HepG2 (cell line): ENCODE results near the gene FAM161A. TPM values are rescaled to one million over a fixed set of nuclear protein-coding genes. Genes with fewer than 3 reads are reported as not detected.

Source experiments
- ATAC-seq: fragments of 200-7000 bp; cut with Tn5 transposase; 3 replicates; pipeline ENCODE4 v1.9.1; 2020; ENCODE audit warnings: mild to moderate bottlenecking, moderate library complexity
- BruUV-seq: library from RNA; stranded (reverse); fragments of 400-500 nt; replicated peaks from 2 replicates; lab custom pipeline; 2021; lab: Mats Ljungman, UMichigan
- CTCF ChIA-PET: fragments of 300-600 bp; formaldehyde crosslinking; extraction: SDS; loops from one replicate; lab custom pipeline; 2021; ENCODE audit warnings: low total read pairs, inconsistent platforms, low intra/inter-chr PET ratio; lab: Yijun Ruan, JAX
- POLR2A ChIA-PET: fragments of 350-600 bp; sonication (Branson Sonifier 250); formaldehyde crosslinking; loops from one replicate; lab custom pipeline; 2020; ENCODE audit warnings: antibody characterized with exemption, inconsistent platforms; lab: Yijun Ruan, JAX
- DNase-seq: peaks from one replicate; pipeline ENCODE4 v3.0.0-alpha.2; 2015; ENCODE audit warnings: low spot score
- FAIRE-seq: peaks from 3 replicates; lab custom pipeline; 2011; peaks lifted over from hg19 to GRCh38; lab: Jason Lieb, UNC
- H2AFZ ChIP-seq: one replicate; pipeline ENCODE4 v1.6.1; 2011; ENCODE audit warnings: low read length, inconsistent platforms
- H3K27ac ChIP-seq: fragments of 300-600 bp; 3 replicates; pipeline ENCODE4 v1.8.0; 2011; ENCODE audit warnings: mixed run types, mild to moderate bottlenecking, mixed read lengths, low read length, inconsistent platforms; ENCODE audit not compliant: insufficient read depth; ENCODE audit errors: extremely low read length
- H3K27me3 ChIP-seq, 2 experiments: fragments of 200-600 bp in 1 of 2; 2 replicates in 1 of 2; 3 replicates in 1 of 2; pipeline versions ENCODE4 v1.6.0 to v1.8.0; 2011; ENCODE audit warnings: low read length in 2 of 2, mild to moderate bottlenecking in 2 of 2, moderate library complexity in 2 of 2, inconsistent platforms in 1 of 2; ENCODE audit not compliant: insufficient read depth in 2 of 2, control insufficient read depth in 1 of 2
- H3K36me3 ChIP-seq, 2 experiments: fragments of 200-600 bp in 1 of 2; replicated peaks in 1 of 2; 2 replicates in 1 of 2; 3 replicates in 1 of 2; pipeline versions ENCODE4 v1.5.1 to v1.8.0; 2011; ENCODE audit warnings: low read length in 2 of 2, inconsistent platforms in 1 of 2; ENCODE audit not compliant: insufficient read depth in 2 of 2, control insufficient read depth in 1 of 2
- H3K4me1 ChIP-seq: 2 replicates; pipeline ENCODE4 v1.5.1; 2012; ENCODE audit warnings: low read length, inconsistent platforms; ENCODE audit not compliant: insufficient read depth
- H3K4me2 ChIP-seq: 2 replicates; pipeline ENCODE4 v1.6.0; 2011; ENCODE audit warnings: low read depth, low read length, inconsistent platforms
- H3K4me3 ChIP-seq, 3 experiments: fragments of 200-600 bp in 1 of 3; sonication (generic), shearing (Covaris generic) in 1 of 3; replicated peaks in 1 of 3; 2 replicates each; pipeline ENCODE4 v1.5.1; 2011 to 2016; ENCODE audit warnings: low read length in 3 of 3, inconsistent platforms in 2 of 3, low read depth in 2 of 3, mild to moderate bottlenecking in 2 of 3, control low read depth in 1 of 3, mixed read lengths in 1 of 3; ENCODE audit not compliant: insufficient read depth in 1 of 3
- H3K79me2 ChIP-seq: one replicate; pipeline ENCODE4 v1.6.1; 2011; ENCODE audit warnings: low read length, inconsistent platforms; ENCODE audit not compliant: insufficient read depth
- H3K9ac ChIP-seq: 2 replicates; pipeline ENCODE4 v1.6.0; 2011; ENCODE audit warnings: mild to moderate bottlenecking, low read depth, low read length, inconsistent platforms; ENCODE audit not compliant: insufficient read depth
- H3K9me3 ChIP-seq: 2 replicates; pipeline ENCODE4 v1.5.1; 2012; ENCODE audit warnings: mild to moderate bottlenecking, low read length
- H4K20me1 ChIP-seq: 2 replicates; pipeline ENCODE4 v1.6.0; 2011; ENCODE audit warnings: inconsistent platforms, mild to moderate bottlenecking, low read length, moderate library complexity; ENCODE audit not compliant: insufficient read depth
- FOXO4 ChIP-seq: sonication (generic); formaldehyde crosslinking; conservative IDR thresholded peaks from 2 replicates; pipeline ENCODE4 v1.8.1; 2023; ENCODE audit warnings: missing genetic modification reagents
- HNF4G ChIP-seq, 2 experiments: sonication (generic) in 1 of 2; formaldehyde crosslinking in 1 of 2; IDR thresholded peaks; 2 replicates each; pipeline versions ENCODE4 v1.4.0 to v1.6.1; 2011 to 2020; ENCODE audit warnings: borderline replicate concordance in 2 of 2, low read depth in 2 of 2, mild to moderate bottlenecking in 2 of 2, low read length in 1 of 2, missing genetic modification reagents in 1 of 2, moderate library complexity in 1 of 2
- KAT7 ChIP-seq: IDR thresholded peaks from 2 replicates; pipeline ENCODE4 v1.6.1; 2018; ENCODE audit warnings: borderline replicate concordance, missing compliant biosample characterization
- POGK ChIP-seq: sonication (generic); formaldehyde crosslinking; conservative IDR thresholded peaks from 2 replicates; pipeline ENCODE4 v1.8.0; 2022; ENCODE audit warnings: mild to moderate bottlenecking, moderate library complexity, missing genetic modification reagents
- SNAI1 ChIP-seq: sonication (generic); formaldehyde crosslinking; IDR thresholded peaks from 2 replicates; pipeline ENCODE4 v1.5.0; 2020; ENCODE audit warnings: mild to moderate bottlenecking, missing genetic modification reagents, borderline replicate concordance
- ZNF160 ChIP-seq: sonication (generic); formaldehyde crosslinking; IDR thresholded peaks from 2 replicates; pipeline ENCODE4 v1.8.0; 2022; ENCODE audit warnings: mild to moderate bottlenecking, inconsistent platforms, missing genetic modification reagents
- ZNF510 ChIP-seq: sonication (generic); formaldehyde crosslinking; IDR thresholded peaks from 2 replicates; pipeline ENCODE4 v1.4.0; 2020; ENCODE audit warnings: low read depth, mild to moderate bottlenecking, missing genetic modification reagents
- ZNF709 ChIP-seq: sonication (generic); formaldehyde crosslinking; IDR thresholded peaks from 2 replicates; pipeline ENCODE4 v1.5.0; 2020; ENCODE audit warnings: mild to moderate bottlenecking, missing genetic modification reagents
- ZNF782 ChIP-seq: sonication (generic); formaldehyde crosslinking; IDR thresholded peaks from 2 replicates; pipeline ENCODE4 v1.4.0; 2020; ENCODE audit warnings: missing genetic modification reagents, mild to moderate bottlenecking, borderline replicate concordance
- ZNF839 ChIP-seq: sonication (generic); formaldehyde crosslinking; IDR thresholded peaks from 2 replicates; pipeline ENCODE4 v1.4.0; 2020; ENCODE audit warnings: missing genetic modification reagents, mild to moderate bottlenecking, borderline replicate concordance
- ZNF841 ChIP-seq: sonication (generic); formaldehyde crosslinking; IDR thresholded peaks from 2 replicates; pipeline ENCODE4 v1.8.1; 2023; ENCODE audit warnings: missing genetic modification reagents, borderline replicate concordance
- ZNF883 ChIP-seq: sonication (generic); formaldehyde crosslinking; IDR thresholded peaks from 2 replicates; pipeline ENCODE4 v1.5.1; 2020; ENCODE audit warnings: mild to moderate bottlenecking, missing genetic modification reagents; ENCODE audit errors: not compliant biosample characterization
- WGBS: methylation state at CpG from one replicate; pipeline ENCODE4 v1.1.6; 2017; ENCODE audit warnings: low lambda C conversion rate; 5-methylcytosine and 5-hydroxymethylcytosine counted together
- in situ Hi-C: cut with HindIII; loops from 2 replicates; pipeline ENCODE4 v1.10.0; 2017; ENCODE audit warnings: low pct_unique_long_range_greater_than_20kb; ENCODE audit not compliant: extremely low pct_ligation_motif_present
- intact Hi-C: fragments of 100-400 bp; cut with micrococcal nuclease; formaldehyde crosslinking; loops from one replicate; pipeline ENCODE4 v1.10.0; 2022; ENCODE audit not compliant: unreplicated experiment
- polyA plus RNA-seq, 8 experiments: library from polyadenylated mRNA; depleted of rRNA in 3 of 8; stranded (reverse) in 7 of 8; unstranded in 1 of 8; fragments of >200 nt; fragmentation: Illumina TruSeq in 4 of 8; extraction: Trizol in 4 of 8; gene quantifications; 2 replicates each; pipeline versions ENCODE4 v1.2.1 to v1.2.3, GENCODE V29; 2011 to 2016; ENCODE audit warnings: low read depth in 4 of 8, missing spikeins in 1 of 8, mixed read lengths in 1 of 8; ENCODE audit not compliant: insufficient read depth in 1 of 8
- total RNA-seq, 5 experiments: library from RNA; depleted of rRNA; stranded (reverse); fragments of >200 nt; fragmentation: Illumina TruSeq; extraction: Trizol; gene quantifications; 2 replicates each; pipeline ENCODE4 v1.2.3, GENCODE V29; 2016; ENCODE audit warnings: low read depth in 1 of 5

FAM161A gene
- total and polyA plus RNA-seq, 2 of the 13 experiments (the other 11 are each of a cell fraction or from before 2014, with no cell fraction given): 2.7 to 3.4 TPM

- TF ChIP-seq FOXO4 (0 out of 2 replicates have a peak, but pooled peaks have one; percentile 38), ZNF883 (CRISPR knock-in tag) (peak; percentile 31)
- TF ChIP-seq, all 625 proteins: peak for 15; not testable (repeated sequence) for 610
These were observed 12.7 kb upstream of the FAM161A start (continued) for GRCh38 chr2:61866482-61867089.

- in situ Hi-C loops: no loop called here
- Histone ChIP-seq H3K27ac (no peak overlapping the region), H3K36me3 (peaks cover 4 to 14% of the 10 kb centered on the region in 2 experiments; a peak in 4 of 5 replicates), H3K9me3 (no peaks in the 10 kb centered on the region), H3K4me3 (no peak overlapping the region), H3K4me1 (no peaks in the 10 kb centered on the region), H3K9ac (no peak overlapping the region), H2AFZ (no peak overlapping the region), H4K20me1 (no peaks in the 10 kb centered on the region), H3K4me2 (no peak overlapping the region), H3K27me3 (no peaks in the 10 kb centered on the region), H3K79me2 (no peaks in the 10 kb centered on the region)
- TF ChIP-seq ZNF709 (CRISPR knock-in tag) (peak; percentile 89), ZNF510 (CRISPR knock-in tag) (no peak)
- no peak for DNase-seq
- no peak for ATAC-seq
- ChIA-PET POLR2A (no interaction called here), CTCF (no interaction called here)
- 84% methylated on average over 5 of the region's 5 CpGs for WGBS
- no TSS peak for BruUV-seq
- intact Hi-C loops: no loop called here
- no peak for FAIRE-seq
These were observed 8.2 kb upstream of the FAM161A start for GRCh38 chr2:61862085-61862484.

GRCh38 chr2:61857224-61857623, 3.4 kb upstream of the FAM161A start:
- Histone ChIP-seq H3K36me3 (no peaks in the 10 kb centered on the region), H3K27me3 (no peaks in the 10 kb centered on the region; a peak in 1 of 5 replicates), H3K9ac (no peak overlapping the region), H3K27ac (no peak overlapping the region), H4K20me1 (no peaks in the 10 kb centered on the region), H2AFZ (no peak overlapping the region), H3K79me2 (no peaks in the 10 kb centered on the region), H3K4me3 (no peak overlapping the region), H3K9me3 (no peaks in the 10 kb centered on the region), H3K4me2 (no peak overlapping the region), H3K4me1 (peaks cover 19% of the 10 kb centered on the region)
- intact Hi-C loops (no loop called here), in situ Hi-C loops (no loop called here)
- ChIA-PET POLR2A (no interaction called here), CTCF (no interaction called here)
- FAIRE-seq (no peak), ATAC-seq (no peak), DNase-seq (no peak)
- 89% methylated on average over 3 of the region's 3 CpGs for WGBS
- BruUV-seq: no TSS peak
- TF ChIP-seq ZNF782 (no peak), ZNF160 (no peak), KAT7 (CRISPR knock-in tag) (no peak), ZNF841 (CRISPR knock-in tag) (no peak), HNF4G (IDR thresholded peaks at IDR 0.05; ENCODE audit: borderline replicate concordance, low read depth, low read length) (no peak), HNF4G (CRISPR knock-in tag; IDR thresholded peaks at IDR 0.05; ENCODE audit: borderline replicate concordance, low read depth) (no peak), ZNF839 (CRISPR knock-in tag) (no peak), POGK (no peak), ZNF883 (CRISPR knock-in tag) (no peak), SNAI1 (CRISPR knock-in tag) (no peak)
